Measurements from ENCODE around the gene PDLIM7.

The PDLIM7 gene

DNA sequence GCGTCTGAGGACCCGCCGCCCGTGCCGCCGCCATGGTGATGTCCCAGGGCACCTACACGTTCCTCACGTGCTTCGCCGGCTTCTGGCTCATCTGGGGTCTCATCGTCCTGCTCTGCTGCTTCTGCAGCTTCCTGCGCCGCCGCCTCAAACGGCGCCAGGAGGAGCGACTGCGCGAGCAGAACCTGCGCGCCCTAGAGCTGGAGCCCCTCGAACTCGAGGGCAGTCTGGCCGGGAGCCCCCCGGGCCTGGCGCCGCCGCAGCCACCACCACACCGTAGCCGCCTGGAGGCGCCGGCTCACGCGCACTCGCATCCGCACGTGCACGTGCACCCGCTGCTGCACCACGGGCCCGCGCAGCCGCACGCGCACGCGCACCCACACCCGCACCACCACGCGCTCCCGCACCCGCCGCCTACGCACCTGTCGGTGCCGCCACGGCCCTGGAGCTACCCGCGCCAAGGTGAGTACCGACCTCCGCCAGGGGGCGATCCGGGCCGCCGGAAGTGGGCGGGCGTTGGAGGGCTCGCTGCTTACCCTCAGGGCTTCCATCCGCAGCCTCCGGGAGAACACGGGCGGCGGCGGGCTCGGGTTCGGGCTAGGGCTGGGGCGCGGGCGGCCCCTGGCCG is 42.3 kb downstream of the PDLIM7 start:
- DNase-seq, result no peak

DNA sequence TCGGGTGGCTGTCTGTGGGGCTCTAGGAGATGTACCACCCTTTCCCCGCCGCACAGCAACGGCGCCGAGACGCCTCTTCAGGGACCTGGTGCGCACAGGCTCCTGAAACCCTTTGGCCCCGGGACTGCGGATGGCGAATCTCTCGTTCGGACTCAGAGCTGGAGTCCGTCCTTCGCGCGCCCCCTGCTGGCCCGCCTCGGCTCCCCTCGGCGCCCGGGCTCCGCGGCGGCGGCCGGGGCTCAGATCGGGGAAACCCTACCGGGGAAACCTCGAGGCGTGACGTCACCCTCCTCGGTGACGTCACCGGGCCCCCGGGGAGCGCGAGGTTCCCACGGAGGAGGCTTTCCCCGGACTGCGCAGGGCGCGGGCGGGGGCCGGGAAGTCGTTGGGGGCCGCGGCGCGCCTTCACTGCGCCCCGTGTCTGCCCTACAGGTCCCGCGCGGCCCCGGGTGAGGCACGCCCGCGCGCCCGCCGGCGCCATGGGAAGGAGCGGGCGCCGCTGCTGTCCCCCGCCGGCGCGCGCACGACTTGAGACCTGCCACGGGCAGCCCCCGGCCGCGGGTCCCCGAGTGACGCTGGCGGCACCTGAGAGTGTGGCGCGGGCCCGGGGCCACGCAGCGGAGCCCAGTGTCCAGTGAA is 42.9 kb downstream of the PDLIM7 start:
- no peak for DNase-seq

DNA sequence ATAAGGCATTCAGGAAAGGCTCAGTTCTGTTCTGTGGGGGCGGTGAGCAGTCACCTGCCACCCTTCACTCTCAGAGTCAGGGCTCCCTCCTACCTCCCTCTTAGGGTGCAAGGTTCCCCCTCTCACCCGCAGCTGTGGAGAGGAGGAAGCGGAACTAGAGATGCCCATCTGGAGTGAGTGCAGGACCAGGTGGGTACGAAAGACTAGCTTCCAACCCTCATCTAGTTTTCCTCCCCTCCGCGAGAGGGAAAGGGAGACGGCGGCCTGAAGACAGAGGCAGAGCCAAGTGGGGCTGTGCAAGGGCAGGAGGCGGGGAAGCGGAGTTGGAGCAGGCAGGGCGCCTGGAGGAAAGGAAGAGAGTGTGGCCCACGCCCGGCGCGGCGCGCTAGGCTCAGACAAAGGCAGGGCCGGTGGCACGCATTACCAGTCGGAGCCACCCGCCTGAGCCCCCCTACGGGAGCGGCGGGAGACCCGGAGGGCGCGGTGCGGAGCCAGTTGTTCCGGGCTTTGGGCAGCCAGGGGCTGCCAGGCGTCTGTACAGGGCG is 43.5 kb downstream of the PDLIM7 start:
- DNase-seq, result no peak

DNA sequence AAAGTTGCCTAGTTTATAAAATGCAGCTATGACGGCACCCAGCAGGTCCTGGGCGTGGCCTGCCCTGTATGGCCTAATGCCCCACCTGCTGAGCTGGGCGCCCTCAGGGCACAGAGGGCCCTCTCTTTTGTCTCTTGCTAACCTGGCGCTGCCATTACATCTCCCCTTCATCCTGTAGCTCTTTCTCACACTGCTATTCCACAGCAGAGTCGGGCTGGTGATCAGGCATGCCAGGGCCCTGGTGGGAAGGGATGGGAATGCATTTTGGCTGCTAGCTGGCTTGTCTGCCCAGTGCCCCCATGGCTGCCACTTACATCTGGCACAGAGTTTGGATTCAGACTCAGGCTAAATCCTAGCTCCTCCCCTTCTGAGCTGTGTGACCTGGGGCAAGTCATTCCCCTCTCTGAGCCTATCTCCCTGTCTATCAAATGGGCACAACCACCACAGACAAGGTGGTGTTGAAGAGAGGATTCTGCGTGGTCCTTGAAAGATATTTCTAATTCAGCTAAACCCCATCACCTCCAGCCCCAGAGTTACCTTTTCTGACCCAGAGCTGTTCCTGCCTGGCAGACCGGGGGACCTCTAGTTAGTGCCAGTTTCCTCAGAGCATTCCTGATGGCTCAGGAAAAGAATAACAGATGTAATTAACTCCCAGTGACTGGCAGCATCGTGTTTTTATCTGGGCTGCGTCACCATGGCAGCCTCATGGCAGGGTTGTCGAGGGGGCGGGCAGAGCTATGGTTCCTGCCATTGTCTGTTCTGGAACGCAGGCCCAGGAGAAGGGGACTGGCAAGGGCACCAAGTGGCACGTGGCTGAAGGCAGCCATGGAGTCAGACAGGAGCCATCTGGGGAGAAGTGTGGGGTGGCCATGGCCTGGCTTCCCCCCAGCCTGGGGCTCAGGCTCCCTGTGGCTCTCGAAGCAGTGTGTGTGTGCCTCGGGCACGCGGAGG is 44.4 kb downstream of the PDLIM7 start:
- no peak for DNase-seq

DNA sequence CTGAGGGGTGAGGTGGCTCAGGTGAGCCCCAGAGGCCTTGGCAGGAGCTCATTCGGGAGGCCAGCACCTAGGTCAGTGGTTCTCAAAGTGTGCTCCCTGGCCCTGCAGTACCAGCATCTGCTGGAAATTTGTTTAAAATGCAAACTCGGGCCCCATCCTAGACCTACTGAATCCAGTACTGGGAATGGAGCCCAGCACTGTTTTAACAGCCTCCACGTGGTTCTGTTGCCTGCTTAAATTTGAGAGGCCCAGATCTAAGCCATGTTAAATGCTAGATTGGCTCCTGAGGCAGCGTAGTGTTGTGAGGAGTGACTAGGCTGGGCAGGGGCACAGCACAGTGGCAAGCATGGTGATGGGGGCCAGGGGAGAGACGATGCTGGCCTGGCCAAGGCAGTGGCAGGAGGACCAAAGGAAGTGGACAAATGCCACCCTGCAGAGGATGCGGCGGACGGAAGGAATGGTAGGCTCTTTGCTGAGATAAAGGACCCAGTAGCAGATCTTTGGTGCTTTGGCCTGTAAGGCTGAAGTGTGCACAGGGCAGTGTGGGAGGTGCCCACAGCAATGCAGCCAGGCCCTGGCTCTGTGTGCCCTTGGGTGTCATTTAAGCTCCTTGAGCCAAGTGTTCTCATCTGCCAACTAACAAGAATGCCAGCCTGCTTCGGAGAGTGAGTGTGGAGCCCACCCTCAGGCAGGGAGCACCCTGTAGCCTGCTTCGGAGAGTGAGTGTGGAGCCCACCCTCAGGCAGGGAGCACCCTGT is 46.6 kb downstream of the PDLIM7 start:
- DNase-seq, result no peak

DNA sequence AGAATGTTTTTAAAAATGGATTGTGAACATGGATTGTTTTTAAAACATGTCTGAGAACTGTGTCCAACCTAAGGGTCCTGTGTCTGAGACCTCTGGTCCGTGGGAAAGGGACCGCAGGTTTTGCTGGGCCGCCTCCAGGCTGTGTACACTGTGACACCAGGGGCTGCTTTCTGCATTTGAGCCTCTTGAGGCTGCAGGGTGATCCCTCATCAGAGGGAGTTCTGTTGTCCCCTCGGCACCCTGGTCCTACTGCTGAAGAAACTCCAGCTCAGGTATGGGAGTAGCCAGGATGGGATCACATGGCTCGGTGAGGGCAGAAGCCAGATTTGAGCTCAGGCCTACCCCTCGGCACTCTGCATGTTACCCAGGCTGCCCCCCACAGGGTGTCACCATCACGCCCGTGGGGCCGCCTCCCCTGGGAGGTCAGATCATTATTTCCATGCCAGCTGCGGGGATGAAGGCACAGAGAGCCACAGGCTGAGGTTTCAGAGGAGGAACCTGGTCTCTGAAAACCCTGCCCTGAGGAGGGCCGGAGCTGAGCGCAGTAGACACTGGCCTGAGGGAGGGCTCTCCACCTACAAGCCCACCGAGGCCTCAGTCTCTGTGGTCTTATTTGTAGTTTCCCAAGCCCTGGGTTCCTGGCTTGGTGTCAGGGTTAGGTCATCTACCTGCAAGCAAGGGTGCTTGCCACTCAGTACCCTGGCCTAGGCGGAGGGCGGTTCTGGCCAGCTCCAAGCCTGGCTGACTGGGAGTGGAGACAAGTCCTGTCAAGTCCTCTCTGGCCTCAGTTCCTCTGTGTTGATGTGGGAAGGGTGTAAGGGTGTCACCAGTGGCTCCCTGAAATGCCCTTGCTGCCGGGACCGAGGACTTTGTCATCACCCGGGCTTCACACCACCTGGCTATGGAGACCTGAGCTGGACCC is 48.0 kb downstream of the PDLIM7 start:
- DNase-seq, result no peak

DNA sequence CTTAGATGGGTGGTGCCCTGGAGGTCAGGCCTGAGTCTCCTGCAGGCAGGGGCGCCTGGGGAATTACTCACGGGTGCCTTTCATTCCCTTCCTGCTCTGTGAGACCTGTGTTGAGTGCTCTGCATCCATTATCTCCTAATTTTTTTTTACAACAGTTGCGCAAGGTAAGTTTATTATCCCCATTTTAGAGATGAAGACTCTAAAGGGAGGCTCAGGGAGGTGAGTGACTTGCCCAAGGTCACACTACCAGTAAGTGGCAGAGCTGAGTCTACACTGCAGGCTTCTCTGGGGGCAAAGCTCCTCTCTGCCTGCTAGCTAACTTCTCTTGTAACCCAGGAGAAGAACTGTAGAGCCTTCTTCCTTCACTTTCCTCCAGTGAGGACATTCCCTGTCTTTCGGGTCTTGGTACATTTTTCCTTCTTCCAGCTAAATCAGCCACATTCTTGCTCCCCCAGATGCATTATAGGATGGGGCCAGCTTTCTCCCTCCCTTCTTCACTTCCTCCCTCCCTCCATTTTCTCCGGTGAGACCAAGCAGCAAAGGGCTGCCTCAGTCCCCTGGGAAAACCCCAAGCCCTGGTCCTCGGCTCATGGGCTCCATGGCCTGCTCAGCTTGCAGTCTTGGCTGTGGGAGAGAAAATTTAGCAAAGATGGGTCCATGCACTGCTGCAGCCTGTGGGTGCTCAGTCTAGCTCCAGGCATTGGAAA is 49.0 kb downstream of the PDLIM7 start:
- DNase-seq, result no peak

DNA sequence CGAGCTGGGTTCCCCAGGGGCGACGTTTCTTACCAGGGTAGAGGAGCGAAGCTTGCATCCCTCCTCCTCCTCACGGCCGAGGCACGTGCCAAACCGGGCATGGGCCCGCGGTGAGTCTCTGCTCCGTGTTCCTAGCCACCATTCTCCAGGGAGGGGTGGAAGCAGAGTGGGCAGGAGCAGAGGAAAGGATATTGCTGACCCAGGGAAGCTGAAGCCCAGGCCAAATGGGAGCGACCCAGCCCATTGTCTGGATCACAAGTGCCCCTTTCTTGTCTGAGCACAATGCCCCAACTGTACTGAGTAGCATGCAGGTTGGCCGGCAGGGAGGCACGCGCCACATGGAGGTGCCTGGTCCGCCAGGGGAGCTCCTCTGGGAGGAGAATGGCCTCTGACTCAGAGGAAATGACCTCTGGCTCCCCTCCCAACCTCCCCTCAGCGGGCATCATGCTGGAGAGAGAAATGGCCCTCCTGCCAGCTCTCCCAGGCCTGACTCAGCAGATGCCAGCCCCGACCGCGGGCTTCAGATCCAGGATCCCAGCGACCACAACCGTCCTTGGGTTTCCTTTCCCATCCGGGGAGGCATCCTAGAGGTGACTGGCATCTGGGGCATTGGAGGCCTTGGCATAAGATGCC is 49.7 kb downstream of the PDLIM7 start:
- DNase-seq, result no peak

DNA sequence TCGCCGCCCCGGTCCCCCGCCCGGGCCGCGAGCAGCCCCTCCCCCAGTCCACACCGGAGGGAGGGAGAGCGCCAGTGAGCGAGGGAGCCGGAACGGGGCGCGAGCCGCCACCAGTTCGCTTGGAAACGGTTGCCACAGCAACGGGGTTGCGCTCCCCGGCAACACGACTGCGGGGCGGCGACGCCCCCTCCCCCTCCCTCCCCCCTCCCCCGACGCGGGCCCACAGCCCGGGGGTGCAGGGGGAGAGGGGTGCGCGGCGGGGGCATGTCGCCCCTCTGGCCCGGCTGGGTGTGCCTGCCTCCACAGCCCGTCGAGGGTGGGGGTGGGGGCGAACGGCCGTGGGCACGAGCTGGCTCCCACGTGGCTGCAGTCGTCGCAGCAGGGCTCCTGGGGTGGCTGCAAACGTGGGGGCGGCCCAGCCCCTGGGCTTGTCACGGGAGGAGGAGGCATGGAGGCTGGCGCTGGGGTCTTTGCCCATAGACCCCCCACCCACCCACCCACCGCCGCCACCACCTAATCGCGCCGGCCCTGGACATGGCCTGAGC is 50.3 kb downstream of the PDLIM7 start:
- no peak for DNase-seq

DNA sequence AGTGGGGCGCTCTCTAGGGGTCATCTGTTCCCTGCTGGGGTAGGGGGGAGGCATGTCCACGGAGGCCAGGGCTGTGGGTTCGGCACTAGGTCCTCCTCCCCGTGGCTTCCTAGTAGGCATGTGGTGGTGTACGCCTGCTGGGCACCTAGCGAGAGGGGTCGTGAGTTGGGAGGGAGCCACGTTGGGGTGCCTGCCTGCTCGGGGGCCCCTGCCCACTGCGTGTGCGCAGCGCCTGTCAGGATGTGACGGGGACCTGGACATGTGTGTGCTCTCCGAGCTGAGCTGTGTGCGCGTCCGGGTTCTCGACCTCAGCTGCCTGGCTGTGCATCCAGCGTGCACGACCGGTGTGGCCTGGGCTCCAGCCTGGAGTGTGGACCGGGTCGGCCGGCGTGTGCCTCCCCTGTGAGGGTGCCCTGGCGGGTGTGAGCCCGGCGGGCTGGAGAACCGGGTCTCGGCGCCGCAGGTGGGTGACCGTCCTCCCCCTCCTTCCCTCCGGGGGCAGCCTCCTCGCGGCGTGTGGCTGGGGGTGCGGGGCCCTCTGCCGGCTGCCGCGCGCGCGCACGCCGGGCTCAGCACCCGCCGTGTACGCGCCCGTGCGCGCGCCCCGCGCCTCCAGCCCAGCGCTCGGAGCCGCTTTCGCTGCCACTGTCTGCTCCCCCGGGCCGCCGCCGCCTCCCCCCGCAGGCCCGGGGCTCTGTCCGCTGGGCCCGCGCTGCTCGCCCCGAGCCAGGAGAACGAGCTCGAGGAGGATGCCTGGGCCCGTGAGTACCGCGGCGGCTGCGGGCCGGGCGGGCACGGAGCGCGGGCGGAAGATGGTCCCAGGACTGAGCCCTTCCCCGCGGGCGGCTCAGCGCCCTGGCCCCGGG is 51.0 kb downstream of the PDLIM7 start, which contains the start of gene PRR7:
TSS of gene PRR7 (plus strand) at position 615 of the 866 bp plus-strand sequence. CDS start 8,254 bp downstream, outside the sequence.
- no peak for DNase-seq

DNA sequence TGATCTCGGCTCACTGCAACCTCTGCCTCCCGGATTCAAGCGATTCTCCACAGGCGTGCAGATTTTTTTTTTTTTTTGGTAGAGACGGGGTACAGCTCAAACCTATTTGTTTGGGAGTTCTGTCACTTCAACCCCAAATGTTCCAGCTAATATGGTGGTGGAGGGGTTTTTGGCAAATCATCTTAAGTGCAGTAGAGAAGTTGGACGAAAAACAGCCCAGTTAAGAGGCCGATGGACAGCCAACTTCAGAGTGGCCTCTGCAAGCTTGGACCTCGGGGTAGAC is 51.5 kb downstream of the PDLIM7 start:
- DNase-seq, result no peak

DNA sequence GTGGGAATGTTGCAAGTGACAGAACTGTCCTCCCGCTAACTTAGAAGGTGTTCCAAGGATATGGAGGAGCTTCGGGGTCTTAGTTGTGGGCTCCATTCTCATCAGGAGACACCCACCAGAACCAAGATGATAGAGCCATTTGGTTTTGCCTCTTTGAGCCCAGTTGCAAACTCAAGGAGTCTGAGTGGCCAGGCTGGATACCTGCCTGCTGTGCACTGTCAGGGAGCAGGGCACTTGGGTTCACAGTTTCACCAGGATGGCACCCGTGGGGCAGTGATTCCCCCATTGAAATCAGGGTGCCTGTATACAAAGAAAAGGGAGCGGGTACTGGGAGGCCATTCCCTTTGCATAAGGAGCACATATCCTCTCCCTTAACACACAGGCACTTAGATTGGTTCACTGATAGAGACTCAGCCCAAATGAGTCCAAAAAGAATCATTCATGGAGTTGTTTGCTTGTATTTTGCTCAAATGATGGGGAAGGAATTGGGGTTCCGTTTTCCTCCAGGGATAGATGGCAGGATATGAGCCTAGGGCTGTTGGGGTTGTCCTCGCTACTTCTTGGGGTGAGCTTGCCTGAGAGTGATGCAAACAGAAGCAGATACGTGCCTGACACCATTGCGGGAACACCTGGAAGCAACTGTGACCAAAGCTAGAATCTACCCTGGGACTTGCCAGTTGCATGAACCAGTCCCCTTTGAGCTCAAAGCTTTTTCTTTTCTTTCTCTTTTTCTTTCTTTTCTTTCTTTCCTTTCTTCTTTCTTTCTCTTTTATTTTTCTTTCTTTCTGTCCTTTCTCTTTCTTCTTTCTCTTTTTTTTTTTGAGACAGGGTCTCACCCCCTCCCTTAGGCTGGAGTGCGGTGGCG is 52.1 kb downstream of the PDLIM7 start:
- DNase-seq, result no peak

DNA sequence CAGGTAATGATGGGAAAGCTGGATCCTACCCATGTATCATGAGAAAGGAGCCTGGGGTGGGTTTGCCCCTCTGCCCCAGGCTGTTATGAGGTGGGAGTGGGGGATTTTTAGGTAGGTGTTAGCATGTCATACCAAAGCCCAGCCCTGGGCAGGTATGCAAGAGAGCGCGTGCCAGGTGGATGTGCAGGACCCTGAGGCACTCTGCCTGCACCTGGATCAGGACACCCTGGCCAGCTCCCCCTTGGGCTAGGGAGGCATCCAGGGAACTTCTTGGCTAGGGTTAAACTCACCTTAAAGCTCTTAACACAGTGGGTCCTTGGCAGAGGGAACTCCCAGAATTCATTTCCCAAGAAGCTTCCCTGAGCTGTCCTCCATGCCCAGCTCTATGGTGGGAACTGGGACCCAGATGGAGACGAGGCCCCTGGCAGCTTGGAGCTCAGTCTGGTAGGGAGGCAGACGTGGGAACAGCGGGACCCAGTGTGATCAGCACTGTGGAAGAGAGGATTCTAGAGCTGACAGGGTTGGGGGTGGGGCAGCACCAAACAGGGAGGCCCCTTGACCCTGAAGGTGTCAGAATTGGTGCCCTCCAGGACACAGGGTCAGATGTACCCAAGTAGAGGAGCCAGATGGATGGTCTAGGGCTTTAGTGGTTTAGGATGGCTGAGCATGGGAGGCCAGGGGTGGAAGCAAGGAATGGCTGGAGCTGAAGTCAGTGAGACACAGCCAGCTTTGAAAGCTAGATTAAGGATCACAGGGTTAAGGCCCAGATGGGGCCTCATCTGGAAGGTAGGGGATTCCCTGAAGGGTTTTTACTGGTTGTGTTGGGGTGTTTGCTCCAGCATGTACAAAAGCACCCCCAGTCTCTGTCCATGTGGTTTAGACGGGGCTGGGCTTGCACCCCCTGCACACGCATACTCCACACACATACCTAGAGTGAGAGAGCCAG is 53.0 kb downstream of the PDLIM7 start:
- DNase-seq, result no peak

DNA sequence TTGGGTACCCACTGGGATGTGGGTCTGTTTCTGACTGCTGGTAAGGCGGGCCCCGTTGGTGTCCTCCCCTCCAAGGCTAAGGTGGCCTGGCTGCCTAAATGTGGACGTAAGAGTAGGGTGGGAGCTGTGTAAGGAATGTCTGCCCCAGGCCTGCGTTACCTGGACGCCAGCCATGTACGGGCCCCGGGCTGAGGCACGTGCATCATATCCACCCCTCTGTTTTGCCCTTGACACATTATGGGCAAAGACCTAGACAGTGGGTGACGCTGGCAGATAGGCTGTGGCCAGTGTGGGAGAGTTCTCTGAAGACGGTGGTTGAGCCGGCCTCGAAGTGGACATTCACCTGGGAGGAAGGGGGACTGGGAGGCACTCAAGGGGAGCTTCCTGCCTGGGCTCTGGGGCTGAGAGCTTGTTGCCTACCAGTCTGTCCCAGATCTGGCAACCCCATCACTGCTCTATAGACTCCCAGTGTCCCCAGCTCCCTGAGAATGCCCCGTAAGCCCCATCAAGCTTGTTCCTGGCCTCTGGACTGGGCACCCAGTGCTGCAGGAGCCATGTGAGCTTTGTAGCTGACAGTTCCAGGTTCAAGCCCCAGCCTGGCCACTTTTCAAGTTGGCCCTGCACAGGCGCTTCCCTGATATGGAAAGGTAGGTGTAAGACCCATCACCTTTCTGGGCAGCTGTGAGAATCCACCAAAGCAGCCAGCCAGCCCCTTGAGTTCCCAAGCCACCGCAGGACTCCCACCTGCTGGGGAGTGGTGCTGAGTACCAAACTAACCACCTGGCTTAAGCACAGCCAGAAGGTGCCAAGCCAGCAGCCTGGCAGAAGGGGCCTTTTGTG is 54.0 kb downstream of the PDLIM7 start:
- DNase-seq, result no peak

DNA sequence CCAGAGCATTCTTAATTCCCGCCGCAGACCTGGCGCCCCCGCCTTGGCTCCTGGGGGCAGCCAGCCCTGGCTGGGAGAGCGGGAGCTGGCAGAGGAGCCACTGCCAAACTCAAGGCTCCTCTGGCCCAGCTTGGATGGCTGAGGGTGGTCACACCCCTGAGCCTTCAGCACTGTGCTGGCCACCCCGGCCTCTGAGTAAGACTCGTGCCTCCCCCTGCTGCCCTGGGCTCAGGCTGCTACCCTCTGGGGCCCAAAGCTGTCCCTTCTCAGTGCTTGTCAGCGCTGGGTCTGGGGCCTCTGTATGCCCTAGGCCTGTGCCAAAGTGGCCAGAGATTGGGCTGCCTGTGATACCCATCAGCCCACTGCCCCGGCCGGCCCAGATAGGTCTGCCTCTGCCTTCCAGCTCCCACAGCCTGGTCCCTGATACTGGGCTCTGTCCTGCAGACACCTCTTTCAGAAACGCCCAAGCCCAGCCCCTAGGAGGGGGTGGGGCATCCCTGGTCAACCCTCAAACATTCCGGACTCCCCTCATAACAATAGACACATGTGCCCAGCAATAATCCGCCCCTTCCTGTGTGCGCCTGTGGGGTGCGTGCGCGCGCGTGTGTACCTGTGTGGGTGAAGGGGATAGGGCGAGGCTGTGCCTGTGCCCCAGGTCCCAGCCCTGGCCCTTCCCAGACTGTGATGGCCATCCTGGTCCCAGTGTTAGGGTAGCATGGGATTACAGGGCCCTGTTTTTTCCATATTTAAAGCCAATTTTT is 55.2 kb downstream of the PDLIM7 start:
- no peak for DNase-seq

All from cortex of kidney (tissue), 1 donor.